Brain pericyte (primary cell): Measurements from ENCODE around the gene NLRC4.
"Not testable (repeated sequence)": the region's sequence is repeated elsewhere in the genome, so short reads cannot be mapped to it uniquely, and the experiment has no call there.

ENCODE experiments used
- DNase-seq: peaks from one replicate; pipeline ENCODE4 v3.0.0-alpha.2; 2012; ENCODE audit warnings: low read depth, low spot score

Gene NLRC4

DNA sequence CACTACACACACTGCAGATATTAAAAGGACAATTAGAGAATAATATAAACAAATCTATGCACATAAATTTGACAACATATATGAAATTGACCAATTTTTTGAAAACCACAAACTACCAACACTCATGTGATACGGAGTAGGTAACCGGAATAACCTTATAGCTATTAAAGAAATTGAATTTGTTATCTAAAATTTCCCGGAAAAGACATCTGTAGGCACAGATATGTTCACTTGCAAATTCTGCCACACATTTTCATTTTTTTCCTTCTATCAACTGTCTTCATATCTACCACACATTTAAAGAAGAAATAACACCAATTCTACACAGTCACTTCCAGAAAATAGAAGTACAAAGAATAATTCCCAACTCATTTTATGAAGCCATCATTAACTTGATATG is 22.4 kb downstream of the NLRC4 start:
- DNase-seq = no peak

DNA sequence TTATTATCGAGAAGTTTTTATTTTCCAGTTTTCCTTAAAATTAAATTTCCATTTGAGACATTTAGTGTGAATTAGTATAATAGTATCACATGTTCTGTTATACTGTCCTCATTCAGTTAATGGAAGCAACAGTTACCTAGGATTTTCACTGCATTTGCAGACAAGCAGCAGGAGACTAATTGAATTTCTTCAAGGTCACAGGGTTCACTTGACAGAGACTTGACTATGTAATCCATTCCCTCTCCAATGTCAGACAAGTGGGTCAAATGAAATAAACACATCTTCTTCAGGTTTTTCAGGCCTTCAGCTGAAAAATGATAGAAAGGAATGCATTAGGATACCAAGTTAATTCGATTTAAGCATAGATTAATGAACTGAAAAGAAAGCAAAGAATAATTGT is 26.7 kb downstream of the NLRC4 start:
- no peak for DNase-seq

GRCh38 chr2:32237488-32237887 is 27.2 kb downstream of the NLRC4 start:
- no peak for DNase-seq

- DNase-seq = no peak
These were observed 29.4 kb downstream of the NLRC4 start for GRCh38 chr2:32235315-32235714.

GRCh38 chr2:32231959-32232358 is 32.7 kb downstream of the NLRC4 start:
- no peak for DNase-seq

- DNase-seq = no peak
These were observed 35.1 kb downstream of the NLRC4 start for GRCh38 chr2:32229635-32230034.

- no peak for DNase-seq
These were observed 36.5 kb downstream of the NLRC4 start for GRCh38 chr2:32228181-32228580.

DNA sequence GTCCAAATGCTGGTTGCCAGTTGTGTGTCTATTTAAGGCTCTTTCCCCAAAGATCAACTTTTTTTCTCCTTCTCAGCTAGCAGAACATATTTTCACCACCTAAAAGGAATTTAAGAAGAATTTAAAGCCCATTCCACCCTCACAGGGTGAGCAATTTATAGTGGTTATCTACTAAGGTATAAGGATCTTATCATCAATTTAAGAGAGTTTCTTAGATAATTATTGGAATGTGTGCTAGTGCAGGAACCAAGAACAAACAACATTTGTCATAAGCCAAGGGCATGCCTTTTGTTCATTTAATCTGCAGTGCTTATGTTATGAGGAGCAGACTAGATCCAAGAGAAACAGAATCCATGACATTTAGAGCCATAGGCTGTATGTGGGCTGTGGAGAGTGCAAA is 37.2 kb downstream of the NLRC4 start:
- DNase-seq = no peak

DNA sequence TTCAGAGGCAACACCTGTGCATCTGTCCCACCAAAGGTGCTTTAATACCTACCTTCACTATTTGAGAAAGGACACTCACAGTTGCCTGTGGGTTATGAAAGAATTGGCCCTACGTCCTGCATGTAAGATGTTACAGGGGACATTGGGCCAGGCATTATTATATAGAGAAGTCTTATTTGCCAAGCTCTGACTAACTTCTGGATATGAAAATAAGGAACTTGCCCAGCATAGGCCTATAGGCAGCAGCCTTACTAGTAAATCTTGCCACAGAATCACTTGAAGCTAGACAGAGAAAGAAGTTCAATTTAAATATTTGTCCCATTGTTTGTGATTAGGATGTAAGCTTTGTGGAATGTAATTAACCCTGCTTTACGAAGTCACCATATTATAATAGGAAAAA is 41.7 kb downstream of the NLRC4 start:
- DNase-seq = no peak

GRCh38 chr2:32220445-32220844 is 44.2 kb downstream of the NLRC4 start:
- DNase-seq = no peak

DNA sequence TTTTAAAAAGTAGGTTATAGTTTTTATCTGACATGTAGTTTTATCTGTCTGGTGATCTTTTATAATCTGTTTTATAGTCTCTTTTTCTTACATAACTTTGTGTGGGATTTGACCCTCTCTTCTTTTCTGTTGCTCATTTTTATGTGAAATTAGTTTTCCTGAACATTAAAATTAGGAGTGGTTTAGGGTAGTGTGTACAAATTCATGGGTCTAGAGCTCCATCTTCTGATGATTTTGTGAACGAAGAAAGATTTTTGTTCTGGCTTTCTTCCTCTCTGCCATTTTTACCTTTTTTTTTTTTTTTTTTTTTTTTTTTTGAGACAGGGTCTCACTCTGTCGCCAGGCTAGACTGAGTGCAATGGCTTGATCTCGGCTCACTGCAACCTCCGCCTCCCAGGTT is 52.4 kb downstream of the NLRC4 start:
- DNase-seq = no peak

- no peak for DNase-seq
These were observed 53.8 kb downstream of the NLRC4 start for GRCh38 chr2:32210767-32211408.

DNA sequence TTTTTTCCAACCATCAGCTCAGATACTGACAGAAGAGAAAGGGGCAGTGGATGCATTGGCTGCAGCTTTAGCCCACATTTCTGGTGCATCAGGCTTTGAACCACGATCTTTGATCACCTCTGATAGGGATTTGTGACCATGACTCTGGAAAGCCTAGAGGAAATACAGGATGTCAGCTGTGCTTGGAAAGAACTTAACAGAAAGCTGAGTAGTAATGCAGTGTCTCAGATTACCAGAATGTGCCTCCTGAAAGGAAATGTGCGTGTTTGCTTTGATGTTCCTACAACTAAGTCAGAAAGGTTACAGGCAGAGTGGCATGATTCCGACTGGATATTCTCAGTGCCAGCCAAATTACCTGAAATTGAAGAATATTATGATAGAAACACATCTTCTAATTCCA is 61.3 kb downstream of the NLRC4 start:
- DNase-seq = not testable (repeated sequence)

DNA sequence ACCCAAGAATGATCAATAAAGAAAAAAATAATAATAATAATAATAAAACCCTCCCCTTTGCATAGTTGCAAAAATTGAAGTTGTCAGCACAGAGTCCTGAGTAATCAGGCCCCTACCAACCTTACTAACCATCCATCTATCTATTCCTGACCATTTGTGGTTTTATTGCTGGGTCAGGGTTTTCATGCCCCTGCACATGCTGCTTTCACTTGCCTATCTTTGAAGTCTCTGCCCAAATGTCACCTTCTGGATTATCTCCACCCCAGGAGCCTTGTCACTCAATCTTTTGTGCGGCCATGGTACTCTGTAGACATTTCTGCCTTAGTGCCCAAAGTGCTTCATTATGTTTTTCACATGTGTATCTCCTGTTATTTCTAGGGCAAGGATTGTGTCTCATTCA is 63.9 kb downstream of the NLRC4 start:
- no peak for DNase-seq

- no peak for DNase-seq
These were observed 72.3 kb downstream of the NLRC4 start for GRCh38 chr2:32192418-32192817.

DNA sequence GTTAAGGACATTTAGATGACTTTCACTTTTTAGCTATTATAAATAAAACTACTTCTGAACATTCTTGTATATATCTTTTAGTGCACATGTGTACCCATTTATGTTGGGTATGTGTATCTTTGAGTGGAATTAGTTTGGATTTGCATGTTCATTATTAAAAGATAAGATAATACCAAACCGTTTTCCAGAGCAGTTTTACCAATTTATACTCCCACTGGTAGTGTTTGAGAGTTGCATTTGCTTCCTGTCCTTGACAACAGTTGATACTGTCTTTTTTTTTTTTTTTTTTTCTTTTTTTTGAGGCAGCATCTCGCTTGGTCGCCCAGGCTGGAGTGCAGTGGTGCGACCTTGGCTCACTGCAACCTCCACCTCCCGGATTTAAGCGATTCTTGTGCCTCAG is 75.7 kb downstream of the NLRC4 start:
- DNase-seq = no peak

- no peak for DNase-seq
These were observed 82.0 kb downstream of the NLRC4 start for GRCh38 chr2:32182667-32183066.
